Measurements from ENCODE around the gene ZNF33A. TPM values are rescaled to one million over a fixed set of nuclear protein-coding genes. Genes with fewer than 3 reads are reported as not detected.
A peak's percentile ranks its signal among the peaks of the same experiment; 100 is the strongest.

Gene ZNF33A
- total and polyA plus RNA-seq, 10 of the 15 experiments (the other 5 are each of a cell fraction or from before 2014, with no cell fraction given): 9.8 to 29.9 (median 18.3) TPM

- in situ Hi-C loops (cut with MboI) (no loop called here), intact Hi-C loops (cut with micrococcal nuclease; ENCODE audit: unreplicated experiment) (loop anchor here (2.0 kb wide), 1 partner anchor 28 kb away; the partner anchor contains the start of gene ZNF33A)
- Histone ChIP-seq H2AFZ (ENCODE audit: control insufficient read depth, low read depth, low read length) (no peak overlapping the region), H3K4me3 (peak overlapping the region; percentile 50), H3K27me3 (replicated peaks in 1 of 2; ENCODE audit: control insufficient read depth in 2 of 2, insufficient read depth in 2 of 2, low read length in 1 of 2) (no peaks in the 10 kb centered on the region), H3K79me2 (ENCODE audit: control insufficient read depth, insufficient read depth, low read length) (peaks cover 2% of the 10 kb centered on the region), H3K9ac (ENCODE audit: control insufficient read depth, insufficient read depth, low read length) (no peak overlapping the region; the same call in 1 of the 2 replicates), H3K9me3 (replicated peaks; ENCODE audit: control insufficient read depth, insufficient read depth, low read length) (peaks cover 1% of the 10 kb centered on the region; the same call in 2 of the 3 replicates), H3K27ac (ENCODE audit: control insufficient read depth, insufficient read depth) (peak overlapping the region; percentile 83), H4K20me1 (ENCODE audit: control insufficient read depth, insufficient read depth) (no peaks in the 10 kb centered on the region), H3K36me3 (ENCODE audit: control insufficient read depth in 2 of 2, insufficient read depth in 2 of 2, low read length in 1 of 2) (no peaks in the 10 kb centered on the region; a peak in 2 of 4 replicates), H3K4me1 (ENCODE audit: control insufficient read depth, insufficient read depth, low read length) (peaks cover 8% of the 10 kb centered on the region), H3K4me2 (ENCODE audit: control insufficient read depth, insufficient read depth) (peak overlapping the region; percentile 82)
- peak; percentile 47 for ATAC-seq
- ChIA-PET RAD21 (ENCODE audit: unreplicated experiment) (no interaction called here), POLR2A (interaction anchor here (1.5 kb wide), 1 partner anchor 27 kb away, joined by 3 read pairs; no protein-coding TSS in a partner anchor), SMC1A (ENCODE audit: uncharacterized antibody, unreplicated experiment) (interaction anchor here (1.1 kb wide), 1 partner anchor 29 kb away, joined by 3 read pairs; no protein-coding TSS in a partner anchor), CTCF (interaction anchor here (1.3 kb wide), 1 partner anchor 62 kb away, joined by 4 read pairs; the partner anchor contains the start of gene ZNF25)
- FAIRE-seq: no peak
- no peak for DNase-seq (ENCODE audit: low read depth, low spot score)
- TF ChIP-seq ZNF592 (IDR thresholded peaks at IDR 0.05) (no peak), CHD1 (IDR thresholded peaks at IDR 0.05; ENCODE audit: low read depth, low read length) (no peak), BRCA1 (IDR thresholded peaks at IDR 0.05; ENCODE audit: low read depth, low read length) (no peak), SMC3 (IDR thresholded peaks at IDR 0.05; ENCODE audit: borderline replicate concordance, low read length) (no peak), NFYB (IDR thresholded peaks at IDR 0.05; ENCODE audit: insufficient read depth, low read depth, low read length) (no peak), YBX1 (IDR thresholded peaks at IDR 0.05) (no peak)
- BruUV-seq (replicated peaks): no TSS peak
Observed at GRCh38 chr10:38038932-38039245, 28.4 kb downstream of the ZNF33A start.
